ENCODE results near the gene YIPF2.

DNA sequence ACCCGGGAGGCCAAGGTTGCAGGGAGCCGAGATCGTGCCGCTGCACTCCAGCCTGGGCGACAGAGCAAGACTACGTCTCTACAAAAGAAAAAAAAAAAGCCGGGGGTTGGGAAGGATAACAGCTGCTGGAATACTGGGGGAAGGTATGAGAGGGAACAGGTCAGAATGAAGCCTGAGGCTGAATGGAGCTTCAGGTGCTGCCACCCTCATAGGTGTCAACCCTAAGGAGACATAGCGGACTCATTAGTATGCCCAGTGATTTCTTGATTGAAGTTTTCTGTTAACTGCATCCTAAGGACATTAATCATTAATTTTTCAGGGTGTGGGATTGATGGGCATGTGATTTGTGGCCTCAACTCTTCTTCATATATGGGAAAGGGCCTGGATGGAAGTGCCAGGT, 38.4 kb upstream of the YIPF2 start:
- TF ChIP-seq POLR2AphosphoS5 (IDR thresholded peaks at IDR 0.05; ENCODE audit: insufficient read depth in 1 of 2, low read depth in 1 of 2) = no peak
- TF ChIP-seq, protein P1, sequence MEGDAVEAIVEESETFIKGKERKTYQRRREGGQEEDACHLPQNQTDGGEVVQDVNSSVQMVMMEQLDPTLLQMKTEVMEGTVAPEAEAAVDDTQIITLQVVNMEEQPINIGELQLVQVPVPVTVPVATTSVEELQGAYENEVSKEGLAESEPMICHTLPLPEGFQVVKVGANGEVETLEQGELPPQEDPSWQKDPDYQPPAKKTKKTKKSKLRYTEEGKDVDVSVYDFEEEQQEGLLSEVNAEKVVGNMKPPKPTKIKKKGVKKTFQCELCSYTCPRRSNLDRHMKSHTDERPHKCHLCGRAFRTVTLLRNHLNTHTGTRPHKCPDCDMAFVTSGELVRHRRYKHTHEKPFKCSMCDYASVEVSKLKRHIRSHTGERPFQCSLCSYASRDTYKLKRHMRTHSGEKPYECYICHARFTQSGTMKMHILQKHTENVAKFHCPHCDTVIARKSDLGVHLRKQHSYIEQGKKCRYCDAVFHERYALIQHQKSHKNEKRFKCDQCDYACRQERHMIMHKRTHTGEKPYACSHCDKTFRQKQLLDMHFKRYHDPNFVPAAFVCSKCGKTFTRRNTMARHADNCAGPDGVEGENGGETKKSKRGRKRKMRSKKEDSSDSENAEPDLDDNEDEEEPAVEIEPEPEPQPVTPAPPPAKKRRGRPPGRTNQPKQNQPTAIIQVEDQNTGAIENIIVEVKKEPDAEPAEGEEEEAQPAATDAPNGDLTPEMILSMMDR (IDR thresholded peaks at IDR 0.05) = no peak
- no peak for TF ChIP-seq POLR2A (IDR thresholded peaks at IDR 0.05)
